Glomerular visceral epithelial cell (primary cell): ENCODE data around the gene RPS21.

Experiments
- DNase-seq: peaks from one replicate; pipeline ENCODE4 v3.0.0-alpha.2; 2016; ENCODE audit errors: extremely low spot score

Gene RPS21

DNA sequence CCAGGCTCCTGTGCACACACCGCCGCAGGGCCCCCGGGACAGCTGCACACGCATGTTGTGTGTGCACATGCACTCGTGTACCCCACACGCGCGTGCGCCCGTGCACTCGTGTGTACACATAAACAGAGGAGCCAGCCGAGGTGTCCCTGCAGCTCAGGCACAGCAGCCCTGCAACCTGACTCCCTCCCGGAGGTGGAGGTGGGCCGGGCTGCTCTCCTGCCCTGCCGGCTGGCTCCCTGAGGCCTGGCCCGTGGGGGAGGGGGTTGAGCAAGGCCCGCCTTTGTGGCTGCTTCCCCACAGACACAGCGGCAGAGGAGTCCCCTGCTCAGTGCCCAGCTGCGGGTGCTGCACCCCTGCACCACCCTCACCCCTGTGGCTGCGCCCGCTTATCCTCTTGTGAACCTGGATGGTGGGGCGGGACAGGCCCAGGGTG lies 39.8 kb downstream of the RPS21 start:
- DNase-seq, result no peak

DNA sequence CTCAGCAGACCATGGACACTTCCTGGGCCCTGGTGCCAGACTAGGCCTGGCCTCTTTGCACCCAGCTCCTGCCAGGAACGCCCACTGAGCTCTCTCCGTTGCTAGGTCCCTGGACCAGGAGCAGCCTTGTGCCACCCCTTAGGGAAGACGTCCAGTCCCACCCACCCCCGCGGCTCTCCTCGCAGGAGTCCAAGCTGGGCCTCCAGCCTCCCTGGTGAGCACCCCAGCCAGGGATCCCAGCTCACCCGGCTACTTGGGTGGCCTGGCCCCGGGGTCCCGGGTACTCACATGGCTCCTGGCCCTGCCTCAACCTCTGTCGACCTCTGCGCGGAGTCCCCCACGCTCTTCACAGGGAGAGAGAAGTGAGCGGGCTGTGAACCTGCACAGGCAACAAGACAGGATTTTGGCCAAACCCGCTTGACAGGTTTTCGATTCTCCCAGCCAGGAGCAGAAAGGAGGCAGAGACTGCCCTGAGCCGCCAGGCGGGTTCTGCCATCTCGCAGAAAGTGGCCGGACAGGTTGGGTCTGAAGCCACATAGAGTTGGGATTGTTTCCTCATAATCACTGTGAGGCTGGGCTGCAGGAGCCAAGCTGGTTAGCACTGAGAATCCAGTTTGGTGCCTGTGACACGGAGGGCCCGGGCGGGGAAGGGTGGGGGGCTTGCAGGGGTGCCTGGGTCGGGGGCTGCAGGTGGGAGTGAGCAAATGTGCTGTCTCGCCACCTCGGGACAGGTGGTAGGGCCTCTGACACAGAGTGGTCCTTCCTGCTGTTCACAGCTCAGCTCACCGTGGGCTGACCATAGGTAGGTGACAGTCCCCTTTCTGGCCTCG lies 40.5 kb downstream of the RPS21 start, which contains the start of gene RBBP8NL:
Gene RBBP8NL, minus strand, starts transcription at position 368 of the 830 bp plus-strand sequence. CDS start 7,892 bp downstream, outside the sequence.
- no peak for DNase-seq

DNA sequence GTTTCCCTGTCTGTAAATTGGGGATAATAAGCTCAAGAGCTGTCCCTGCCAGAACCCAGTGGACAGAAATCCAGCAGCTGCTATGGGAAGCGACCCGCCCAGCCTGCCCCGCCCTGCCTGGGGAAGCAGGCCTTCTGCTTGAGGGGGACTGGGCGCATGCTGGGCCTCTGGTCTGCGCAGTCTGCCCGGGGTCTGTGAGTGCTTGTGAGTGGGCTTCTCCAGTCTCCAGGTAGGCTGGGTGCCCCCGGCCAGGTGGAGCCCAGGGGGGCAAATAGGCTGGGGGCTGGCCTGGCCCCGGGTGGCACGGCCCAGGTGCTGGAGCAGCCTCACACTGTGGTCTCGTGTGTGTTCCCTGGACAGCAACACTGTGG lies 41.1 kb downstream of the RPS21 start:
- DNase-seq, result no peak

DNA sequence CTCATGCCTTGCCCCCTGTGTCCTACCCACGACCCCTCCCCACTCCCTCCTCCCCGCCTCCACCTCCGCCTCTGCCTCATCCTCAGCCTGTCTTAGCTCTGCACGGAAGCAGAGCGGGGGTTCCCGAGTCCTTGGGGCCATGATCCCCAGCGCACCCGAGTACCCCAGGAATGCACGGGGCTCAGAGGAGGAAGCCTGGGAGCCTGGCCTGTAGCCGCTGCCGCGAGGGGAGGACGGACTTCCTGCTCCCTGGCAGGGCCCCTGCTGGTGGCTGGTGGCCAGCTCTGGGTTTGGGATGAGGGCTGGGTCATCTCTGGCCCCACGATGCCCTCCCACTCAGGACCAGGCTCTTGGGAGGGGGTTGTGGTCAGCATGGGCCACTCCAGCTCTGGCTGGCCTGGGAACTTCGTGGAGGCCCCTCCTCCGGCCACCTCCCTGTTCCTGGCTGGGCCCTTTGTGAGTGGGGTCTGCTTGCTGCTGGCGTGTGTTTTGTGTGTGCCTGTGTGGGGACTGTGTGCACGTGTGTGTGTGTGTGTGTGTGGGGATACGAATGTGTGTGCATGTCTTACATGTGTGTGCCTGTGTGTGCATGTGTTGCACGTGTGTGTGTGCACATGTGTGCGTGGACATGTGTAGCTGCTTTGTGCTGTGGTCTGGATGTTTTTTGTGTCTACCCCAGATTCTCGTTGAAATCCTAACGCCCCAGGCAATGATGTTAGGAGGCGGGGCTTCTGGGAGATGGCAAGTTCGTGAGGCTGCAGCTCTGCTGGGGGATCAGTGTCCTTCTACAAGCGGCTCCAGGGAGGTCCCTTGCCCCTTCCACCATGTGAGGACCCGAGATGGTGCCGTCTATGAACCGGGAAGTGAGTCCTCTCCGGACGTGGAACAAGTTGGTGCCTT lies 41.7 kb downstream of the RPS21 start:
- DNase-seq, result no peak

DNA sequence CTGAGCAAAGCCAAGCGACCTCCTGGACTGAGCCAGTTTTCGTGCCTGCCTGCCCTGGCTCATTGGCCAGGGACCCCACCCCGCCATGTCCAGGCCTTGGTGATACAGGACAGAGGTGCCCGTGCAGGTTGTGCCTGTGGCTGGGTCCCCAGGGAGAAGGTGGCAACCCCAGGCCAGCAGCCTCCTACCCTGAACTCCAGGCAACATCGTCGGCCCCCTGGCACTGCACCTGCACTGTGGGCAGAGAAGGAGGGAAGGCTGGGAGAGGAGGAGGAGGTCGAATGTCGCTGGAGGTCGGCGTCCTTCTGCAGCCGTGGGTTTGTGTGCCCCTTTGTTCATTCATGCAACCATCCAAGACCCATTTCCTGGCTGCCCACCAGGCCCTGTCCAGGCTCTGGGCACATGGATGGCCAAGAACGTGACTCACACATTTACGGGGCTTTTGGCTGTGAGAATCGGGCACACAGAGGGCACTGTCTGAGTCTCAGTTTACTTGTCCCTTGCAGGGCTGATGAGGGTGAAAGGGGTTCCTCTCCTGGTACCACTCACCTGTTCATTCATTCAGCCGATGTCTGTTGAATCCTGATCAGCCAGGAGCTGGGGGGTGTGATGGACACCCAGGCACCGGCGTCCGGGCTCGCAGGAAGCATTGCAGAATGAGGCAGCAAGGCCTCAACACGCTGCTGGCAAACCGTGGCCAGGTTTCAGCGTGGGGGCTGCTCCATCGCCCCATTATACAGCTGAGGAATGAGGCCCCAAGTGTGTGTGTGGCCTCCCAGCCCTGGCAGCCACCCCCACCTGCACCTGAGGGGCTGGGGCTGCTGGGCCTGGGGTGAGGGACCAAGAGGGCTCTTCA lies 42.8 kb downstream of the RPS21 start:
- DNase-seq, result no peak

DNA sequence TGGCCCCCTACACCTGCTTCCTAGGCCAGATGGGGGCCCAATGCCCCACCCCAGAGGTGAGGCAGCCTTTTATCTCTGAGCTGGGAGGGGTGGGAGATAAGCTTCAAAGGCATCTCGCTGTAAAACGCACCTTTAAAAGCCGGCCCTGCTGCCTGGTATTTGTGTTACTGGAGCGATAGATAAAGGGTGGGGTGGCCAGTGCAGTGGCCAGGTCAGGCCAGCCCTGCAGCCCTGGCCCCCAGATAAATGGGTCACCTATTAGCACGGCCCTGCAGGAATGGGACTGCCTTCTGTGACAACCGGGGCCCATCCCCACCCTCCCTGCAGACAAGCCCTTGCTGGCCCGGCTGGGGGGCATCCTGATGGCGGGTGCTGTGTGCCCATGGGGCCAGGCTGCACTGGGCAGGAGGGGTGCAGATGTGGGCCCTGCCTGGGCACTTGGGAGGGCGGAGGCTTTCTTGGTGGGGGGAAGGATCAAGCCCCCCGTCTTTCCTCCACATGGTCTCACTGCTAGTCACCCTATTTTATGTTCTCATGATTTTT lies 43.5 kb downstream of the RPS21 start:
- no peak for DNase-seq

DNA sequence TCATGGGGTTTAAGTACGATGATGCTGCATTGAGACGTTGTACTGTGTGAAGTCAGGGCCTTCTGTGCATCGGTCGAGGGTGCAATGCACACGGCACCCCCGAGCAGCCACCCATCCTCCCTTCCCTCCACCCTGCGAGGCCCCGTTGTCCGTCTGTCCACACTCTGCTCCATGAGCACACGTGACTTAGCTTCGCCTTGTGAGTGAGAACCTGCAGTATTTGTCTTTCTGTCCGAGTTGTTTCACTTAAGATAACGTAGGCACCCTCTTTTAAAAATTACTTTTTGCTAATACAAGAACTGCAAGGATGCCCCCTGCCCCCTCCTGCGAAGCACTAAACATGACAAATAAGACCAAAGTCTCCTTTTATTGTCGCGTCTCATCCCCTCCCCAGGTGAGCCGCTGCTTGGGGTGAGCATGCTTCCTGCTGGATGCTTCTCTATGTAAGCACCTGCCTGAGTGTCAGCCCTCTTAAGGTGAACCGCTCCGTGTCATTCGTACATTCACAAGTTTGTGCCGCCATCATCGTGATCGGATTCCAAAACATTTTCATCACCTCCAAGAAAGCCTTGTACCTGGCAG lies 44.1 kb downstream of the RPS21 start:
- no peak for DNase-seq

DNA sequence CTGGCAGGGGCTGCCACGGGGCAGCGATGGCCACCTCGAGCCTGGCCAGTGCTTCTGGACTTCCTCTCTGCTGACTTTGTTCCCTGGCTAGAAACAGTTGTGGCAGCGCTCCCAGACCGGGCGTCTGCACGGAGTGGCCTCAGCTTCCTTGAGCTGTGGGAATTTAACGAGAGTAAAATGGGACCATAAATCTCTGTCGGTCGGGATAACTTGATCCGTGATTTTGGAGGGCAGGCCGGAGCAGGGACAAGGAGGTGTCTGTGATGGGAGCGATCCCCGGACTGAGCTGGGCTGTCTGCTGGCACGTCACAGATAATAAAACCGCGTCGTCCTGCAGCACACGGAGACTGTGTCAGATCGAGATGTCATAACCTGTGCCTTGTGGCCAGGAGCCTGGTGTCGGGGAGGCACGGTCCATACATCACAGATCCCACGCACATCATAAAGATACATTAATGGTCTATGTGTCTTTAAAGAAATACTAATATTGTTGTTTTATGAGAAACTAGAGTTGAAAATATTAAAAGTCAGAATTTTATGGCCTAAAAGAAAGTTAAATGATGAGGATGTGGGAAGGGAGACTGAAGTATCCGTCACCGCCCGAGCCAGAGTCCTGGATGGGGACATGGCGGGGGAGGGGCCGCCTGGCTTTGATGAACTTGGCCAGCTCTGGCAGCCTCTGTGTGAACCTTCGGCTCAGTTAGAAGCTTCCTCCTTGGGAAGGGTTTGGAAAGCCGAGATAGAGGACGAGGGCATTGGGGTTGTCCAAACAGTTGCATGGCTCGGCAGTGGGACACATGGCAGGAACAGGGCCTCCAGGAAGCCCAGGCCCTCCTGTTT lies 47.0 kb downstream of the RPS21 start:
- DNase-seq, result no peak

DNA sequence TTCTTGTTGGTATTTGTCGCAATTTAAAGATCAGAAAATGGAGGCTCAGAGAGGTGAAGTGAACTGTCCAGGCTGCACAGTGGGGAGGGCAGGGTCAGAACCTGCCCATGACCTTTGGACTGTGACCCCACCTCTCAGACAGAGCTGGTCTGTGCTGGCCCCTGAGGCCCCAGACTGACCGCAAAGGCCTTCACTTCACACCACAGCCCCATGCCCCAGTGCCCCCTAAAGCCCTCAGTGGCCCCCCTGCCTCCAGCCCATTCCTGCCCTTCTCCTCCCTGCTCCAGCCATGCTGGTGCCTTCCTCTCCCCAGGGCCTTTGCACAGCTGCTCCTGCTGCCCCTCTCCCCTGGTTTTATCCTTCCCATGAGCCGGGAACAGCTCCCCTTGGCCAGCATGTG lies 49.8 kb downstream of the RPS21 start:
- no peak for DNase-seq

DNA sequence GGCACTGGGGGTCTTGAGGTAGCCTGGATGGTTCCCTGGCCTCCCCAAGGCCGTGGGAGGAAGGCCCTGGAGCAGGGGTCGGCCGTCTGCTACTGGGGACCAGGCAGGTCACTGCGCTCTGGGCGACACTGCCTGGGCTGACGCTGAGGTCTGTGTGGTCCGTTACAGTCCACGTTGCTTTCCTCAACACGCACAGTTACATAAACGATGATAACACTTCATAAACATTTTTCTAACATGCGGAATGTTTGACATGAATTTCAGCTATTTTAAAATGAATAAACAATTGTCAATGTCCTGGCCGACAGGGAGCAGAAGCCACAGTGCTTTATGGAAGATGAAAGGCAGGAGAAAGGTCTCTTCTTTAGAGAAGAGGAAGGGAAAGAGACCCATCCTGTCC lies 50.6 kb downstream of the RPS21 start:
- DNase-seq, result no peak

DNA sequence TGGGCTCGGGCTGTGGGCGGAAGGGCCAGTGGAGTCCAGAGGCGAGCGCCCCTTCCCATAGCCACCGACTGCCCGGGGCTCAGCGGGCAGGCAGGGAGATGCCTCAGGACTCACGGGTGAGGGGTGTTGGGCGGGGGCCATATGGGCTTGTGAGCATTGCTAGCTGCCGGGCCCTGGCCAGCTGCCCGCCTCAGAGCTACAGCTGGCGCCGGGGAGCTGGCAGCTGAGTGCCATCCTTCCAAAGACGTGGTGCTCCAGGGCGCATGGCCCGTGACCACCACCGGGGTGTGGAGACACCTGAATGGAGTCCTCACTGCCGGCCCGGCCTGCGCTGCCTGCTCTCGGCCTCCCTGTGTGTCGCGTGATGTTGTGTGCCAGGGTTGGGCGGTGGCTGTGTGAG lies 51.0 kb downstream of the RPS21 start:
- no peak for DNase-seq
